Ovary (tissue), 9 donors: ENCODE results near the gene CSTPP1. TPM values are rescaled to one million over a fixed set of nuclear protein-coding genes. Genes with fewer than 3 reads are reported as not detected.

Experiments
- DNase-seq, 5 donors: peaks; one replicate each; pipeline ENCODE4 v3.0.0-alpha.2; 2019 to 2020
- H3K27ac ChIP-seq, 2 donors: fragments of 200-600 bp; one replicate each; pipeline versions ENCODE4 v1.5.1 to v1.8.0; 2019 to 2022
- H3K27me3 ChIP-seq: fragments of 200-600 bp; one replicate; pipeline ENCODE4 v1.8.0; 2022
- H3K36me3 ChIP-seq: fragments of 200-600 bp; sonication (generic); one replicate; pipeline ENCODE4 v1.5.1; 2019
- H3K4me1 ChIP-seq: one replicate; pipeline ENCODE4 v1.8.1; 2013; ENCODE audit warnings: mild to moderate bottlenecking, moderate library complexity; ENCODE audit not compliant: insufficient read depth
- H3K4me3 ChIP-seq: fragments of 200-600 bp; sonication (generic); one replicate; pipeline ENCODE4 v1.5.1; 2017
- H3K9me3 ChIP-seq, 2 donors: fragments of 200-600 bp in 1 of 2; sonication (generic) in 1 of 2; one replicate each; pipeline versions ENCODE4 v1.5.1 to v1.8.1; 2013 to 2019; ENCODE audit warnings: mild to moderate bottlenecking in 1 of 2, moderate library complexity in 1 of 2
- CTCF ChIP-seq, 3 donors: fragments of 450-650 bp in 2 of 3; fragments of 200-600 bp in 1 of 3; IDR thresholded peaks; one replicate each; pipeline versions ENCODE4 v1.5.1 to v1.8.0; 2016 to 2022; ENCODE audit warnings: antibody characterized with exemption in 3 of 3, mild to moderate bottlenecking in 1 of 3
- EP300 ChIP-seq: sonication (generic); formaldehyde crosslinking; IDR thresholded peaks from one replicate; pipeline ENCODE4 v1.6.1; 2017; ENCODE audit warnings: antibody characterized with exemption
- POLR2A ChIP-seq: fragments of 450-650 bp; IDR thresholded peaks from one replicate; pipeline ENCODE4 v1.6.1; 2017; ENCODE audit warnings: antibody characterized with exemption, mild to moderate bottlenecking, moderate library complexity
- WGBS, 3 donors: extraction: QIAGEN DNeasy Blood & Tissue Kit in 1 of 3; methylation state at CpG; one replicate each; pipeline versions ENCODE4 v1.1.5 to v1.1.7; 2013 to 2017; 5-methylcytosine and 5-hydroxymethylcytosine counted together
- intact Hi-C, 4 donors: fragments of 100-400 bp; cut with DNase I; formaldehyde crosslinking; loops; one replicate each; pipeline versions ENCODE4 v1.11.0 to v1.15.1; 2022 to 2023
- polyA plus RNA-seq, 2 donors: library from polyadenylated mRNA; stranded (reverse); fragments of 200-250 nt in 1 of 2; fragments of 350-450 nt in 1 of 2; fragmentation: Illumina TruSeq in 1 of 2; extraction: RNeasy Lipid Tissue Mini Kit (QIAGEN cat#74804) in 1 of 2; gene quantifications; one replicate each; pipeline ENCODE4 v1.2.3, GENCODE V29; 2013 to 2014
- total RNA-seq, 7 donors: library from RNA; depleted of rRNA in 2 of 7; stranded (reverse); fragments of >200 nt in 2 of 7; fragmentation: NEBNext Ultra II Directional in 3 of 7; extraction: Animal tissue kit (Norgen Biotek cat#: 25700) in 3 of 7; gene quantifications; one replicate each; pipeline versions ENCODE4 v1.1.0 to v1.2.4, GENCODE V29; 2016 to 2023
- donor health status: DM: no; HTN: no; CAD: no; lungs with moderate emphysema.
- donor health status: DM: no; HTN: no; CAD: no.
- donor health status: Bipolar disorder and iron deficiency.
- donor health status: DM: yes; HTN: yes; CAD: no.
- donor health status: DM: no; HTN: no; CAD: no.
- donor health status: DM: yes; HTN: yes; CAD: no.

Gene CSTPP1
- total and polyA plus RNA-seq, 9 donors: 20.3 to 42.6 (median 25.6) TPM

GRCh38 chr11:47131136-47131535 is 194.6 kb downstream of the CSTPP1 start:
- TF ChIP-seq POLR2A (no peak), EP300 (no peak), CTCF (IDR thresholded peaks at IDR 0.05) (no peak)
- no peaks in the 10 kb centered on the region for H3K27me3 ChIP-seq
- H3K9me3 ChIP-seq: no peaks in the 10 kb centered on the region
- H3K27ac ChIP-seq: no peak overlapping the region
- intact Hi-C loops: no loop called here
- H3K4me3 ChIP-seq: no peak overlapping the region
- H3K4me1 ChIP-seq: no peaks in the 10 kb centered on the region
- 96 to 100% (median 97%) methylated on average over 2 of the region's 2 CpGs for whole genome bisulfite sequencing, 3 donors
- no peak for DNase-seq
- H3K36me3 ChIP-seq: no peaks in the 10 kb centered on the region

- H3K4me1 ChIP-seq: no peaks in the 10 kb centered on the region
- TF ChIP-seq POLR2A: no peak
- TF ChIP-seq CTCF (IDR thresholded peaks at IDR 0.05): no peak
- TF ChIP-seq EP300: no peak
- intact Hi-C loops: no loop called here
- H3K36me3 ChIP-seq: no peaks in the 10 kb centered on the region
- H3K4me3 ChIP-seq: no peak overlapping the region
- H3K27me3 ChIP-seq: no peaks in the 10 kb centered on the region
- no peak for DNase-seq
- no peak overlapping the region for H3K27ac ChIP-seq
- no peaks in the 10 kb centered on the region for H3K9me3 ChIP-seq
These were observed 195.9 kb downstream of the CSTPP1 start for GRCh38 chr11:47132490-47132889.

GRCh38 chr11:47132981-47133380 is 196.4 kb downstream of the CSTPP1 start:
- DNase-seq: no peak
- Histone ChIP-seq H3K36me3 (no peaks in the 10 kb centered on the region), H3K4me1 (no peaks in the 10 kb centered on the region), H3K27ac (no peak overlapping the region), H3K4me3 (no peak overlapping the region), H3K27me3 (no peaks in the 10 kb centered on the region), H3K9me3 (no peaks in the 10 kb centered on the region)
- WGBS, 3 donors: 80 to 97% (median 93%) methylated on average over 1 of the region's 1 CpG
- intact Hi-C loops: no loop called here
- TF ChIP-seq CTCF (IDR thresholded peaks at IDR 0.05) (no peak), EP300 (no peak), POLR2A (no peak)

GRCh38 chr11:47136327-47136726 is 199.8 kb downstream of the CSTPP1 start:
- Histone ChIP-seq H3K4me1 (no peaks in the 10 kb centered on the region), H3K27ac (no peak overlapping the region), H3K36me3 (no peaks in the 10 kb centered on the region), H3K4me3 (no peak overlapping the region), H3K27me3 (no peaks in the 10 kb centered on the region), H3K9me3 (no peaks in the 10 kb centered on the region)
- no peak for DNase-seq
- intact Hi-C loops: no loop called here
- TF ChIP-seq EP300 (no peak), POLR2A (no peak), CTCF (IDR thresholded peaks at IDR 0.05) (no peak)
- 66 to 68% (median 66%) methylated on average over 3 of the region's 3 CpGs for WGBS, 3 donors

GRCh38 chr11:47136921-47137320 is 200.4 kb downstream of the CSTPP1 start:
- Histone ChIP-seq H3K27me3 (no peaks in the 10 kb centered on the region), H3K9me3 (no peaks in the 10 kb centered on the region), H3K4me1 (no peaks in the 10 kb centered on the region), H3K36me3 (no peaks in the 10 kb centered on the region), H3K4me3 (no peak overlapping the region), H3K27ac (no peak overlapping the region)
- TF ChIP-seq CTCF (IDR thresholded peaks at IDR 0.05): no peak
- TF ChIP-seq POLR2A: no peak
- TF ChIP-seq EP300: no peak
- intact Hi-C loops: no loop called here
- WGBS, 3 donors: 94 to 97% (median 96%) methylated on average over 3 of the region's 3 CpGs
- DNase-seq: no peak
